Measurements from ENCODE around the gene CAMKK2.

The CAMKK2 gene

DNA sequence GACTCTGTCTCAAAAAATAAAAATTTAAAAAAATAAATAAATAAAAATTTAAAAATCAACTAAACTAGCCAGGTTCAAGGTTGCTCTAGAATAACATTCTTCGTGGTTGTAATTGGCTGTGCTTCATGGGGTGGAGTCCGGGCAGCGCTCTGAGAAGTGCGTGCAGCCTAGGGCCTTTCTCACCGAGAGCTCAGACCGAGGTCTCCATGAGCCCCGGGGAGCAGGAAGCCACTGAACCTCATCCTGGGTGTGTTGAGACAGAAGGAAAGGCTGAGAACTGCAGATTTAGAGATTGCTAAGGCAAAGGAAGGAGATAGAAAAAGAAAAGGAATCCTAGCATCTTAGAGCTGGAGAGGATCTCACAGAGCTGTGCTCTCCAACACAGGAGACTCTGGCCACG, 71.9 kb downstream of the CAMKK2 start:
- no peak overlapping the region for H3K27ac ChIP-seq (ENCODE audit: low read depth, low read length)
- H3K9me3 ChIP-seq (ENCODE audit: insufficient read depth, low read depth, low read length): no peaks in the 10 kb centered on the region
- H2AFZ ChIP-seq (ENCODE audit: insufficient read depth, low read length, poor library complexity): no peak overlapping the region
- no peak overlapping the region for H3K4ac ChIP-seq (ENCODE audit: low read depth, low read length)
- no peak overlapping the region for H3K23ac ChIP-seq (ENCODE audit: low read length)
- H3K4me1 ChIP-seq (ENCODE audit: control insufficient read depth in 1 of 2, insufficient read depth in 2 of 2, low read length in 2 of 2): peaks cover 6% of the 10 kb centered on the region in 2 experiments
- H3K36me3 ChIP-seq (ENCODE audit: control insufficient read depth in 1 of 2, insufficient read depth in 2 of 2, low read length in 2 of 2): peaks cover 17 to 22% of the 10 kb centered on the region in 2 experiments
- DNase-seq: no peak
- no peak overlapping the region for H3K4me3 ChIP-seq (ENCODE audit: low read depth, low read length)
- H2AK5ac ChIP-seq (ENCODE audit: low read length): no peak overlapping the region
- no peak overlapping the region for H3K9ac ChIP-seq (ENCODE audit: low read length)
- no CpG with 5 or more reads among the region's 8 CpGs for WGBS (ENCODE audit: extremely low coverage, insufficient coverage, insufficient read length)
- H3K79me1 ChIP-seq (ENCODE audit: low read length): peaks cover 13% of the 10 kb centered on the region
- no peaks in the 10 kb centered on the region for H3K27me3 ChIP-seq (ENCODE audit: insufficient read depth, low read length)
- no peak overlapping the region for H3K4me2 ChIP-seq (ENCODE audit: low read length)
- H4K8ac ChIP-seq (ENCODE audit: low read depth, low read length): no peak overlapping the region
- no peak overlapping the region for H2BK120ac ChIP-seq (ENCODE audit: insufficient read depth, low read length, poor library complexity)
- H4K12ac ChIP-seq (ENCODE audit: low read depth, low read length): no peak overlapping the region
- H4K91ac ChIP-seq (ENCODE audit: low read depth, low read length): no peak overlapping the region
- H3K14ac ChIP-seq (ENCODE audit: low read length): no peak overlapping the region
- H2BK12ac ChIP-seq (ENCODE audit: low read length): no peak overlapping the region
- no peak overlapping the region for H3K18ac ChIP-seq (ENCODE audit: low read length)
- H2BK5ac ChIP-seq (ENCODE audit: low read depth, low read length, poor library complexity): no peak overlapping the region
- H3K79me2 ChIP-seq (ENCODE audit: control insufficient read depth, insufficient read depth, low read length, poor library complexity): no peaks in the 10 kb centered on the region

DNA sequence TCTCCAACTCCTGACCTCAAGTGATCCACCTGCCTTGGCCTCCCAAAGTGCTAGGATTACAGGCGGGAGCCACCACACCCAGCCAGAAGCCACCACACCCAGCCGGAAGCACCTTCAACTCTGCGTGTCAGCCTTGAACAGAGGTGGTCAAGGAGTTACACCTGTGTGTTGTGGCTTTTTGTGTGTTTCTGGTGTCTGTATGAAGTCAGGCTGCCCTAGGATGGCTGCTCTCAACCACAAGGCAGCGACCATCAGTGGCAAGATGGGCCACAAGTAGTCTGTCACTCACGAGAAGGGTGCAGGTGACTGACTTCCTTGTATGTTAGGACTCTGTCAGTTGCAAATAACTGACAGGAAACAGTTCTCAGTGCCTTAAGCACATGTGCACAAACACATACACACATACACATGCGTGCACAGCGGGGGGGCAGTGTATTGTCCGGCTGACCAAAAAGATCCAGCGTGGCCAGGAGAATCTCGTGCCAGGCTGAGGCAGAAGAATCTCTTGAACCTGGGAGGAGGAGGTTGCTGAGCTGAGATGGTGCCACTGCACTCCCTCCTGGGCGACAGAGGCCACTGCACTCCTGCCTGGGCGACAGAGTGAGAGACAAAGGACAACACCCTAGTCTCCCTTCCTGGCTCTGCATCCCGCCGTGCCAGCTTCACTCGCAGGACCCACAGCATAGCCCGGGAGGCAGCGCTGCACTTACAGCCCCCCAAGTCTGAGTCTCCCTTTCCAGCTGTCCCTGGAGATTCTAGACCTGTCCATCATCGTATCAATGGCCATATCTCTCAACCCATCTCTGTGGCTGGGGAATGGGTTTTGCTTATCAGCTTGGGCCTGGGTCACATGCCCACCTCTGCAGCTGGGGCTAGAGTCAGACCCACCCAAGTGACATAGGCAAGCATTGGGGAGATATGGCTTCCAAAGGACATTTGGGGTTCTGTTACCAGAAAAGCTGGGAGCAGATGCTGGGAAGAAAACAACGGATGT, 72.9 kb downstream of the CAMKK2 start:
- Histone ChIP-seq H4K8ac (ENCODE audit: low read depth, low read length) (no peak overlapping the region), H4K91ac (ENCODE audit: low read depth, low read length) (no peak overlapping the region), H3K23ac (ENCODE audit: low read length) (no peak overlapping the region)

DNA sequence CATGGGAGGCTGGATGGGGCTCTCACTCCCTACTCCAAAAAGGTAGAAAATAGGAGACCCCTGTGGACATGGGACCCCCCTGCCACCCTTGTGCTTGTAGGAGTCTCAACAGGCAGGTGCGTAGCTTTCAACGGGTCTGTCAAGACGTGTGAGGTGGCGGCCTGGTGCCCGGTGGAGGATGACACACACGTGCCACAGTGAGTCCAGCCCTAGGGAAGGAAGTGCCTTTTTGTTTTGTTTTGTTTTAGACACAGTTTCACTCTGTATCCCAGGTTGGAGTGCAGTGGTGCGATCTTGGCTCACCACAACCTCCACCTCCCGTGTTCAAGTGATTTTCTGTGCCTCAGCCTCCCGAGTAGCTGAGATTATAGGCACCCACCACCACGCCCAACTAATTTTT, 73.7 kb downstream of the CAMKK2 start:
- H3K79me2 ChIP-seq (ENCODE audit: control insufficient read depth, insufficient read depth, low read length, poor library complexity): no peaks in the 10 kb centered on the region
- H3K14ac ChIP-seq (ENCODE audit: low read length): no peak overlapping the region
- no peak overlapping the region for H3K9ac ChIP-seq (ENCODE audit: low read length)
- no peaks in the 10 kb centered on the region for H3K79me1 ChIP-seq (ENCODE audit: low read length)
- no peak overlapping the region for H2AFZ ChIP-seq (ENCODE audit: insufficient read depth, low read length, poor library complexity)
- no peak overlapping the region for H2BK5ac ChIP-seq (ENCODE audit: low read depth, low read length, poor library complexity)
- H2AK5ac ChIP-seq (ENCODE audit: low read length): no peak overlapping the region
- H2BK120ac ChIP-seq (ENCODE audit: insufficient read depth, low read length, poor library complexity): no peak overlapping the region
- H3K36me3 ChIP-seq (ENCODE audit: control insufficient read depth in 1 of 2, insufficient read depth in 2 of 2, low read length in 2 of 2): peaks cover 14 to 16% of the 10 kb centered on the region in 2 experiments
- no peak overlapping the region for H3K4me3 ChIP-seq (ENCODE audit: low read depth, low read length)
- H3K4me2 ChIP-seq (ENCODE audit: low read length): no peak overlapping the region
- no peaks in the 10 kb centered on the region for H3K27me3 ChIP-seq (ENCODE audit: insufficient read depth, low read length)
- no peak overlapping the region for H4K12ac ChIP-seq (ENCODE audit: low read depth, low read length)
- WGBS (ENCODE audit: extremely low coverage, insufficient coverage, insufficient read length): no CpG with 5 or more reads among the region's 10 CpGs
- H3K4me1 ChIP-seq (ENCODE audit: control insufficient read depth in 1 of 2, insufficient read depth in 2 of 2, low read length in 2 of 2): peaks cover 0 to 2% of the 10 kb centered on the region in 2 experiments
- no peak overlapping the region for H2BK12ac ChIP-seq (ENCODE audit: low read length)
- DNase-seq: no peak
- peaks cover 2% of the 10 kb centered on the region for H3K9me3 ChIP-seq (ENCODE audit: insufficient read depth, low read depth, low read length)
- H4K8ac ChIP-seq (ENCODE audit: low read depth, low read length): no peak overlapping the region
- no peak overlapping the region for H3K23ac ChIP-seq (ENCODE audit: low read length)
- H3K27ac ChIP-seq (ENCODE audit: low read depth, low read length): no peak overlapping the region
- no peak overlapping the region for H4K91ac ChIP-seq (ENCODE audit: low read depth, low read length)
- H3K18ac ChIP-seq (ENCODE audit: low read length): no peak overlapping the region
- H3K4ac ChIP-seq (ENCODE audit: low read depth, low read length): no peak overlapping the region

More for the DNA sequence above, 72.9 kb downstream of the CAMKK2 start:
- Histone ChIP-seq H2BK5ac (ENCODE audit: low read depth, low read length, poor library complexity) (no peak overlapping the region), H3K4me1 (ENCODE audit: control insufficient read depth in 1 of 2, insufficient read depth in 2 of 2, low read length in 2 of 2) (peaks cover 0 to 2% of the 10 kb centered on the region in 2 experiments), H3K9me3 (ENCODE audit: insufficient read depth, low read depth, low read length) (no peaks in the 10 kb centered on the region), H3K79me1 (ENCODE audit: low read length) (peaks cover 3% of the 10 kb centered on the region), H3K36me3 (ENCODE audit: control insufficient read depth in 1 of 2, insufficient read depth in 2 of 2, low read length in 2 of 2) (peaks cover 12 to 16% of the 10 kb centered on the region in 2 experiments), H3K79me2 (ENCODE audit: control insufficient read depth, insufficient read depth, low read length, poor library complexity) (no peaks in the 10 kb centered on the region), H2AK5ac (ENCODE audit: low read length) (no peak overlapping the region), H3K4ac (ENCODE audit: low read depth, low read length) (no peak overlapping the region), H3K4me2 (ENCODE audit: low read length) (no peak overlapping the region), H3K18ac (ENCODE audit: low read length) (no peak overlapping the region), H2AFZ (ENCODE audit: insufficient read depth, low read length, poor library complexity) (no peak overlapping the region), H3K27ac (ENCODE audit: low read depth, low read length) (no peak overlapping the region), H3K14ac (ENCODE audit: low read length) (no peak overlapping the region), H2BK12ac (ENCODE audit: low read length) (no peak overlapping the region), H3K27me3 (ENCODE audit: insufficient read depth, low read length) (no peaks in the 10 kb centered on the region), H4K12ac (ENCODE audit: low read depth, low read length) (no peak overlapping the region), H2BK120ac (ENCODE audit: insufficient read depth, low read length, poor library complexity) (no peak overlapping the region), H3K4me3 (ENCODE audit: low read depth, low read length) (no peak overlapping the region), H3K9ac (ENCODE audit: low read length) (no peak overlapping the region)
- DNase-seq: no peak
- WGBS (ENCODE audit: extremely low coverage, insufficient coverage, insufficient read length): no CpG with 5 or more reads among the region's 19 CpGs

DNA sequence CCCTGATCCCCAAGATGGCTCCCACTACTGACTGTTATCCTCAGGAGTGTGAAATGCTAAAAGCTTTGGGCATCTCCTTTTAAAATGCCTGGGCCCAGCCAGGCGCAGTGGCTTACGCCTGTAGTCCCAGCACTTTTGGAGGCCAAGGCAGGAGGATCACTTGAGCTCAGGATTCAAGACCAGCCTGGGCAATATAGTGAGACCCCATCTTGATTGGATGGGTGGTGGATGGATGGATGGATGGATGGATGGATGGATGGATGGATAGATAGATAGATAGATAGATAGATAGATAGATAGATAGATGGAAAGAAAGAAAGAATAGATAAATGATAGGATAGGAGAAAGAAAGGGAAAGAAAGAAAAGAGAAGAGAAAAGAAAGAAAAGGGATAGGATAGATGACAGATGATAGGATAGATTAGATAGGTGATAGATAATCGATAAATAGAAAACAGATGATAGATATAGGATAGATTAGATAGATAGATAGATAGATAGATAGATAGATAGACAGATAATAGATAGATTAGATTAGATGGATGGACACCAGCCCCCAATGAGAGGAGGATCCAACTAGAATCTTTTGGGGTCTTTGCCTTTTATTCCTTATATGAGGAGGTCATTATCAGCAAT, 77.0 kb downstream of the CAMKK2 start:
- no peak overlapping the region for H3K4me3 ChIP-seq (ENCODE audit: low read depth, low read length)
- H3K14ac ChIP-seq (ENCODE audit: low read length): no peak overlapping the region
- no peak overlapping the region for H3K27ac ChIP-seq (ENCODE audit: low read depth, low read length)
- peaks cover 11 to 16% of the 10 kb centered on the region in 2 experiments for H3K36me3 ChIP-seq (ENCODE audit: control insufficient read depth in 1 of 2, insufficient read depth in 2 of 2, low read length in 2 of 2)
- H3K4me1 ChIP-seq (ENCODE audit: control insufficient read depth in 1 of 2, insufficient read depth in 2 of 2, low read length in 2 of 2): peaks cover 0 to 4% of the 10 kb centered on the region in 2 experiments
- H2AFZ ChIP-seq (ENCODE audit: insufficient read depth, low read length, poor library complexity): no peak overlapping the region
- DNase-seq: no peak
- no peak overlapping the region for H3K4ac ChIP-seq (ENCODE audit: low read depth, low read length)
- no peak overlapping the region for H3K9ac ChIP-seq (ENCODE audit: low read length)
- peaks cover 2% of the 10 kb centered on the region for H3K9me3 ChIP-seq (ENCODE audit: insufficient read depth, low read depth, low read length)
- no peak overlapping the region for H4K12ac ChIP-seq (ENCODE audit: low read depth, low read length)
- no peaks in the 10 kb centered on the region for H3K79me1 ChIP-seq (ENCODE audit: low read length)
- no peak overlapping the region for H3K23ac ChIP-seq (ENCODE audit: low read length)
- H3K4me2 ChIP-seq (ENCODE audit: low read length): no peak overlapping the region
- no peak overlapping the region for H3K18ac ChIP-seq (ENCODE audit: low read length)
- no peak overlapping the region for H4K8ac ChIP-seq (ENCODE audit: low read depth, low read length)
- H2BK12ac ChIP-seq (ENCODE audit: low read length): no peak overlapping the region
- no peaks in the 10 kb centered on the region for H3K27me3 ChIP-seq (ENCODE audit: insufficient read depth, low read length)
- no peak overlapping the region for H2AK5ac ChIP-seq (ENCODE audit: low read length)
- H4K91ac ChIP-seq (ENCODE audit: low read depth, low read length): no peak overlapping the region
- no peaks in the 10 kb centered on the region for H3K79me2 ChIP-seq (ENCODE audit: control insufficient read depth, insufficient read depth, low read length, poor library complexity)
- WGBS (ENCODE audit: extremely low coverage, insufficient coverage, insufficient read length): no CpG with 5 or more reads among the region's 3 CpGs
- H2BK5ac ChIP-seq (ENCODE audit: low read depth, low read length, poor library complexity): no peak overlapping the region
- no peak overlapping the region for H2BK120ac ChIP-seq (ENCODE audit: insufficient read depth, low read length, poor library complexity)

Measured in trophoblast cell (in vitro differentiated cells and primary cell).